Kidney epithelial cell (primary cell): Measurements from ENCODE around the gene HAO1. TPM values are rescaled to one million over a fixed set of nuclear protein-coding genes. Genes with fewer than 3 reads are reported as not detected.
"Not testable (repeated sequence)": the region's sequence is repeated elsewhere in the genome, so short reads cannot be mapped to it uniquely, and the experiment has no call there.

Experiments used
- DNase-seq: peaks from one replicate; pipeline ENCODE4 v3.0.0-alpha.2; 2010; ENCODE audit warnings: low read depth
- H3K27me3 ChIP-seq: 2 replicates; pipeline ENCODE4 v1.6.0; 2011; ENCODE audit warnings: low read length; ENCODE audit not compliant: control insufficient read depth, insufficient read depth
- H3K36me3 ChIP-seq: 2 replicates; pipeline ENCODE4 v1.5.1; 2011; ENCODE audit warnings: low read length; ENCODE audit not compliant: control insufficient read depth, insufficient read depth
- H3K4me3 ChIP-seq: 2 replicates; pipeline ENCODE4 v1.5.1; 2011; ENCODE audit warnings: low read depth, mild to moderate bottlenecking, control low read depth, low read length
- total RNA-seq: library from RNA; depleted of rRNA; stranded (reverse); fragments of >200 nt; gene quantifications from 2 replicates; pipeline ENCODE4 v1.2.3, GENCODE V29; 2015
- TF ChIP-seq, protein P1 (sequence below): IDR thresholded peaks from 2 replicates; pipeline ENCODE4 v1.5.1; 2011; ENCODE audit warnings: mild to moderate bottlenecking, moderate library complexity, low read length, control low read depth, inconsistent platforms; ENCODE audit not compliant: insufficient read depth, poor library complexity, severe bottlenecking

The HAO1 gene
- total RNA-seq, 1 donor from 2014 or later: not detected

DNA sequence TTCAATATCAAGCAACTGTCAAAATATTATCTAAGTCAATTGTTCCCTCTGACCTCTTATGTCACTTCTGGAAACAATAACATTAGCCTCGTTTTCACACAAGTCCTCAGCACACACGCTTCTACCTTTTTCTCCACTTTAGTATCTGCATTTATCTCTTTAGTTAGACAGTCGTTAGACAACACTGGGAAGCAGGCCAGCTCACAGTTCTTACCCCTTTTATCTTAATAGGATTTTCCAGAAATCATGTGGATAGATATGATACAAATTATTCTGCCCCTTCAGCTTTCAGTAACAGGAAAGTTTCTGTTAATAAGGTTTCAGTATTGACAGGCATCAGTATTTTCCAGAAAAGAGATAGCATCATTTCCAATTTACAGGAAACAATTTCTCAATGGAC lies 25.9 kb upstream of the HAO1 start:
- Histone ChIP-seq H3K36me3 (no peaks in the 10 kb centered on the region), H3K4me3 (no peak overlapping the region), H3K27me3 (no peaks in the 10 kb centered on the region)
- no peak for DNase-seq
- TF ChIP-seq, protein P1, sequence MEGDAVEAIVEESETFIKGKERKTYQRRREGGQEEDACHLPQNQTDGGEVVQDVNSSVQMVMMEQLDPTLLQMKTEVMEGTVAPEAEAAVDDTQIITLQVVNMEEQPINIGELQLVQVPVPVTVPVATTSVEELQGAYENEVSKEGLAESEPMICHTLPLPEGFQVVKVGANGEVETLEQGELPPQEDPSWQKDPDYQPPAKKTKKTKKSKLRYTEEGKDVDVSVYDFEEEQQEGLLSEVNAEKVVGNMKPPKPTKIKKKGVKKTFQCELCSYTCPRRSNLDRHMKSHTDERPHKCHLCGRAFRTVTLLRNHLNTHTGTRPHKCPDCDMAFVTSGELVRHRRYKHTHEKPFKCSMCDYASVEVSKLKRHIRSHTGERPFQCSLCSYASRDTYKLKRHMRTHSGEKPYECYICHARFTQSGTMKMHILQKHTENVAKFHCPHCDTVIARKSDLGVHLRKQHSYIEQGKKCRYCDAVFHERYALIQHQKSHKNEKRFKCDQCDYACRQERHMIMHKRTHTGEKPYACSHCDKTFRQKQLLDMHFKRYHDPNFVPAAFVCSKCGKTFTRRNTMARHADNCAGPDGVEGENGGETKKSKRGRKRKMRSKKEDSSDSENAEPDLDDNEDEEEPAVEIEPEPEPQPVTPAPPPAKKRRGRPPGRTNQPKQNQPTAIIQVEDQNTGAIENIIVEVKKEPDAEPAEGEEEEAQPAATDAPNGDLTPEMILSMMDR: no peak

DNA sequence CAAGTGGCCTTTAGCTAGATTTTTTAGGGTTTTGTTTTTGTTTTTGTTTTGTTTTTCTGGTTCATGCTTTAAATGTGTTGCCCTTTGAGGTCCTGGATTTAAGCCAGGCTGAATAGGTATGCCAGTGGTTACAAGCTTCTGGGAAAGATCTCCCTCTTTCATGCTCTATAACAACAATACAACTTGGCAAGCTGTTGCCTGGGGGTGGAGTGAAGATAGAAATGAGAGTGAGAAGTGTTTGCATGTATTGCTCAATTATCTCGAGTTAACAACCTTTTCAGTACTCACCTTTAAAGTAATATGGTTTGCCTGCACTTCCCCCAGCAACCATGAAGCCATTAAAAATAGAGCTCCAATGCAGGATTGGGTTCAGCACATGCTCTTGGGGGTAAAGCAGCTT lies 19.2 kb upstream of the HAO1 start:
- Histone ChIP-seq H3K36me3 (no peaks in the 10 kb centered on the region), H3K27me3 (no peaks in the 10 kb centered on the region), H3K4me3 (no peak overlapping the region)
- TF ChIP-seq, protein P1: no peak
- DNase-seq: no peak

DNA sequence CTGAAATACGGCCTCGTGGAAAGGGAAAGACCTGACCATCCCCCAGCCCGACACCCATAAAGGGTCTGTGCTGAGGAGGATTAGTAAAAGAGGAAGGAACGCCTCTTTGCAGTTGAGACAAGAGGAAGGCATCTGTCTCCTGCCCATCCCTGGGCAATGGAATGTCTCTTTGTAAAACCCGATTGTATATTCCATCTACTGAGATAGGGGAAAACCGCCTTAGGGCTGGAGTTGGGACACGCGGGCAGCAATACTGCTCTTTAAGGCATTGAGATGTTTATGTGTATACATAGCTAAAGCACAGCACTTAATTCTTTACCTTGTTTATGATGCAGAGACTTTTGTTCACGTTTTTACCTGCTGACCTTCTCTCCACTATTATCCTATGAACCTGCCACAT lies 16.3 kb upstream of the HAO1 start:
- not testable (repeated sequence) for H3K4me3 ChIP-seq, H3K27me3 ChIP-seq, H3K36me3 ChIP-seq, DNase-seq

DNA sequence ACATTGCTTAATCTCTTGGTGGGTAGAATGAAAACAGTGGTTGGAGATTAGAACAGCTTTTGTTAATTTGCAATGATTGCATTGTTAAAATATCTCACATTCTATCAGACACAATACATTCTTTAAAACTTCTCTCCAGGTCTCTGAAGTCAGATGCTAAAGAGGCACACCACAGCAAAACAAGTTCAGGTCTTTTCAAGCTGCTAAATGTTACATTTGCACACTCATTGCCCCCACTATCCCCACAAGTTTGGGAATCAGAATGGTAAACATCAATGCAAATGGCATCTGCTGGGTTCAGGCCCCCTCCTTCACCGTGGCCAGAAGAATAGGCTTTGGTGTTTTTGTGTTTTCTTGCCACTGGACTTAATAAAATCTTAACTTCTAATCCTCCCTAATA lies 10.1 kb upstream of the HAO1 start:
- Histone ChIP-seq H3K4me3 (no peak overlapping the region), H3K27me3 (no peaks in the 10 kb centered on the region), H3K36me3 (no peaks in the 10 kb centered on the region)
- TF ChIP-seq, protein P1: no peak
- no peak for DNase-seq

DNA sequence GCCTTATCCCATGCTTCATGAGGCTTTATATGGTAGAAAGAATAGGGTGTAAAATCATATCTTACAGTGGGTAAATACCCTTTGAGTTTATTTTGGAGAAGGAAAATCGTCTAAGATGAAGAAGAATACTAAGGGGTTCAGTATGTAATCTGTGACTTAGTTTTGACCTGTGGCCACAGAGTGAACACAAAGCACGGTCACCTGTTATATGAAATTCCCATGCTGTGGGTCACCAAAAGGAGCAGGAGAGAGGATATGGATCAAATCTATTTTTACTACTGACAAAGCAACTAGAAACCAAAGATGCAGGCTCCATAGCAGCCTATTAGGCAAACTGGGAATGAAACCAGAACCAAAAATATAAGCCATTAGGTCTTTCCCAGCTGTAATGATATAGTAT lies 3.6 kb upstream of the HAO1 start:
- Histone ChIP-seq H3K36me3 (no peaks in the 10 kb centered on the region), H3K27me3 (no peaks in the 10 kb centered on the region), H3K4me3 (no peak overlapping the region)
- no peak for DNase-seq
- TF ChIP-seq, protein P1: no peak

DNA sequence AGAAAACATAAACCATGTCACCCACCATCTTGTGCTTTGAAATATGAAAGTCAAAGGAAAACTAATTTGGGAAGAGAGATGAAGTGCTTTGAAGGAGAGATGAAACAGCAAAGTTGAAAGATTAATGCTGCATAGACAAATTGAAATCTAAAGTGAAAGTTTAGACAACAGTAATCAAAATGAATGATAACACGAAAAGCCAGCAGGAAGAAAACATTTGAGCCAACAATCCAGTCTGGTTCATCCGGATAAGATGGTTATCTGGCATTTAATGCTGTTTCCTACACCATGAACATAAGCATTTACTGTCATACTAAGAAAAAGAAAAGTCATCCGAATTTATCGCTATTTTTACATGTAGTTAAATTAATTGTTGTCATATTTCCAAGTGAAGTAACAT lies 595 bp downstream of the HAO1 start:
- DNase-seq: no peak
- Histone ChIP-seq H3K36me3 (no peaks in the 10 kb centered on the region), H3K27me3 (no peaks in the 10 kb centered on the region), H3K4me3 (no peak overlapping the region)
- TF ChIP-seq, protein P1: no peak

DNA sequence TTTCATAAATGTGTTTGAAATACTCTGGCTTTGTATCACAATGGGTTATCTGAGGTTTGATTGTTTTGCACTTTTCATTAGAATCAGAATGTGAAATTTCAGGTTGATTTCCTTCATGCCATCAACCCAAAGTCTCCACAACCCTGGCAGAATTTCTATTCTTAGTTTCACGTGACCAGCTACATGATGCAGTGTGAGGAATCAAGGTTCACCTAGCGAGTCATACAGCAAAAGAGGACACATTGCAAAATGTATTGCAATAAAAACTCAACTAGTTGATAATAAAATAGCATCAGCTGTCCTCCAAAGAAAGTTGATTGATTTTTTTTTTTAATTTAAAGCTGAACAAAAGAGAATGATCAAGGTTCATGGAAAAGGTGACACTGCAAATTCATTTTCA lies 2.2 kb downstream of the HAO1 start:
- Histone ChIP-seq H3K4me3 (no peak overlapping the region), H3K27me3 (no peaks in the 10 kb centered on the region), H3K36me3 (no peaks in the 10 kb centered on the region)
- DNase-seq: no peak
- TF ChIP-seq, protein P1: no peak
